PFSK-1 (cell line): ENCODE results near the gene FAM149A.

Source experiments
- POLR2AphosphoS5 ChIP-seq: IDR thresholded peaks from 2 replicates; pipeline ENCODE4 v1.6.1; 2012; ENCODE audit warnings: low read depth, mild to moderate bottlenecking, control low read depth, low read length, moderate library complexity
- REST ChIP-seq, 2 experiments: IDR thresholded peaks; 2 replicates each; pipeline versions ENCODE4 v1.6.1 to v1.8.0; 2011 to 2012; ENCODE audit warnings: low read depth in 2 of 2, low read length in 2 of 2, control low read depth in 1 of 2, inconsistent platforms in 1 of 2, mild to moderate bottlenecking in 1 of 2, moderate library complexity in 1 of 2; ENCODE audit not compliant: insufficient read depth in 1 of 2
- SIN3A ChIP-seq: IDR thresholded peaks from 2 replicates; pipeline ENCODE4 v1.6.1; 2012; ENCODE audit warnings: mild to moderate bottlenecking, low read length, moderate library complexity, borderline replicate concordance; ENCODE audit not compliant: insufficient read depth
- TAF1 ChIP-seq: IDR thresholded peaks from 2 replicates; pipeline ENCODE4 v1.6.1; 2012; ENCODE audit warnings: low read length, control low read depth, borderline replicate concordance; ENCODE audit not compliant: insufficient read depth

DNA sequence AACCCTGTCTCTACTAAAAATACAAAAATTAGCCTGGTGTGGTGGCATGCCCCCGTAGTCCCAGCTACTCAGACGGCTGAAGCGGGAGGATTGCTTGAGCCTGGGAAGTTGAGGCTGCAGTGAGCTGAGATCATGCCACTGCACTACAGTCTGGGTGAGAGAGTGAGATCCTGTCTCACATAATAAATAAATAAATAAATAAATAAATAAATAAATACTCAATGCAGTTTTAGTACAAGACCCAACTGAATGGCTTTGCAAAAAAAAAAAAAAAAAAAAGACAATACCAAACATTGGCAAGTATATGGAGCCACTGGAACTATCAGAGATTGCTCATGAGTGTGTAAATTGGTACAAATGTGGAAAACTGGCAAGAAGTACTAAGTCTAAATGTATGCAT, 83.6 kb downstream of the FAM149A start:
- TF ChIP-seq POLR2AphosphoS5 (no peak), REST (IDR thresholded peaks at IDR 0.05; ENCODE audit: insufficient read depth in 1 of 2, low read depth in 2 of 2, low read length in 2 of 2) (no peak), TAF1 (no peak), SIN3A (no peak)
